Loucy (cell line): ENCODE measurements around the gene TMEM240.
"Not testable (repeated sequence)": the region's sequence is repeated elsewhere in the genome, so short reads cannot be mapped to it uniquely, and the experiment has no call there.

ENCODE experiments used
- H2AFZ ChIP-seq: fragments of 200-600 bp; sonication (generic); 2 replicates; pipeline ENCODE4 v1.6.0; 2016; ENCODE audit warnings: antibody characterized with exemption, mild to moderate bottlenecking, low read length, moderate library complexity
- H3F3A ChIP-seq: fragments of 200-600 bp; 2 replicates; pipeline ENCODE4 v1.6.0; 2016; ENCODE audit warnings: antibody characterized with exemption, low read depth, mild to moderate bottlenecking
- H3K27me3 ChIP-seq: fragments of 200-600 bp; sonication (generic); 2 replicates; pipeline ENCODE4 v1.6.1; 2014; ENCODE audit warnings: low read length, mild to moderate bottlenecking; ENCODE audit not compliant: insufficient read depth, poor library complexity, severe bottlenecking
- H3K36me3 ChIP-seq: fragments of 200-600 bp; sonication (generic); 2 replicates; pipeline ENCODE4 v1.6.1; 2016; ENCODE audit warnings: low read length; ENCODE audit not compliant: insufficient read depth
- H3K4me1 ChIP-seq: fragments of 200-600 bp; sonication (generic); 2 replicates; pipeline ENCODE4 v1.5.1; 2014; ENCODE audit warnings: low read length, mild to moderate bottlenecking; ENCODE audit not compliant: insufficient read depth, poor library complexity, severe bottlenecking
- H3K4me2 ChIP-seq: fragments of 200-600 bp; sonication (generic); 2 replicates; pipeline ENCODE4 v1.6.0; 2014; ENCODE audit warnings: antibody characterized with exemption, low read length, low read depth, mild to moderate bottlenecking; ENCODE audit not compliant: poor library complexity, severe bottlenecking
- H3K4me3 ChIP-seq: fragments of 200-600 bp; sonication (generic); 2 replicates; pipeline ENCODE4 v1.5.1; 2014; ENCODE audit warnings: low read length, mild to moderate bottlenecking, mixed read lengths; ENCODE audit not compliant: poor library complexity, severe bottlenecking
- H3K79me2 ChIP-seq: fragments of 200-600 bp; sonication (generic); 2 replicates; pipeline ENCODE4 v1.6.1; 2014; ENCODE audit warnings: low read length; ENCODE audit not compliant: insufficient read depth
- H3K9ac ChIP-seq: fragments of 200-600 bp; sonication (generic); 2 replicates; pipeline ENCODE4 v1.6.0; 2014; ENCODE audit warnings: mild to moderate bottlenecking, low read depth, low read length, moderate library complexity; ENCODE audit not compliant: poor library complexity, severe bottlenecking
- H3K9me2 ChIP-seq: fragments of 200-600 bp; sonication (generic); replicated peaks from 2 replicates; pipeline ENCODE4 v1.6.1; 2016; ENCODE audit warnings: low read depth, low read length, mixed read lengths
- H3K9me3 ChIP-seq: fragments of 200-600 bp; sonication (generic); 2 replicates; pipeline ENCODE4 v1.6.1; 2014; ENCODE audit warnings: mild to moderate bottlenecking, antibody characterized with exemption, low read length, low read depth; ENCODE audit not compliant: insufficient read depth
- H4K20me1 ChIP-seq: fragments of 200-600 bp; sonication (generic); 2 replicates; pipeline ENCODE4 v1.6.0; 2014; ENCODE audit warnings: antibody characterized with exemption, low read length, mild to moderate bottlenecking; ENCODE audit not compliant: insufficient read depth, poor library complexity, severe bottlenecking
- CTCF ChIP-seq: fragments of 200-600 bp; sonication (generic); conservative IDR thresholded peaks from 2 replicates; pipeline ENCODE4 v1.5.1; 2014; ENCODE audit warnings: mild to moderate bottlenecking, antibody characterized with exemption, low read length
- EZH2phosphoT487 ChIP-seq: fragments of 200-600 bp; IDR thresholded peaks from 2 replicates; pipeline ENCODE4 v1.6.1; 2018; ENCODE audit warnings: antibody characterized with exemption, mild to moderate bottlenecking, moderate library complexity, borderline replicate concordance

TMEM240 gene

GRCh38 chr1:1560178-1560577 is 19.8 kb upstream of the TMEM240 start:
- H2AFZ ChIP-seq, result no peak overlapping the region
- H3K79me2 ChIP-seq, result peaks cover 9% of the 10 kb centered on the region
- no peaks in the 10 kb centered on the region for H3K9me3 ChIP-seq
- H3K9ac ChIP-seq, result no peak overlapping the region
- H4K20me1 ChIP-seq, result peaks cover 5% of the 10 kb centered on the region
- no peak overlapping the region for H3K4me2 ChIP-seq
- H3K36me3 ChIP-seq, result peaks cover 44% of the 10 kb centered on the region; the same call in 1 of the 2 replicates
- H3K4me1 ChIP-seq, result no peaks in the 10 kb centered on the region
- H3F3A ChIP-seq, result no peaks in the 10 kb centered on the region
- no peak overlapping the region for H3K4me3 ChIP-seq
- TF ChIP-seq EZH2phosphoT487, result no peak
- no peak for TF ChIP-seq CTCF
- H3K9me2 ChIP-seq, result no peaks in the 10 kb centered on the region
- no peaks in the 10 kb centered on the region for H3K27me3 ChIP-seq

GRCh38 chr1:1559066-1559465 is 18.6 kb upstream of the TMEM240 start:
- Histone ChIP-seq H3K9me3 (no peaks in the 10 kb centered on the region), H4K20me1 (peaks cover 3% of the 10 kb centered on the region), H3K4me1 (no peaks in the 10 kb centered on the region), H3K4me3 (no peak overlapping the region), H2AFZ (no peak overlapping the region), H3F3A (no peaks in the 10 kb centered on the region), H3K79me2 (peaks cover under 1% of the 10 kb centered on the region; the same call in 1 of the 2 replicates), H3K36me3 (peaks cover 35% of the 10 kb centered on the region; the same call in 1 of the 2 replicates), H3K9ac (no peak overlapping the region), H3K27me3 (no peaks in the 10 kb centered on the region), H3K9me2 (no peaks in the 10 kb centered on the region), H3K4me2 (no peak overlapping the region)
- TF ChIP-seq CTCF (no peak), EZH2phosphoT487 (no peak)

- no peak overlapping the region for H2AFZ ChIP-seq
- no peaks in the 10 kb centered on the region for H3K79me2 ChIP-seq
- no peak overlapping the region for H3K4me2 ChIP-seq
- no peak overlapping the region for H3K9ac ChIP-seq
- no peaks in the 10 kb centered on the region for H3K9me2 ChIP-seq
- H3K4me1 ChIP-seq, result no peaks in the 10 kb centered on the region
- H3K36me3 ChIP-seq, result peaks cover 30% of the 10 kb centered on the region; the same call in 1 of the 2 replicates
- H3K4me3 ChIP-seq, result no peak overlapping the region
- H4K20me1 ChIP-seq, result no peaks in the 10 kb centered on the region
- H3K27me3 ChIP-seq, result no peaks in the 10 kb centered on the region
- no peaks in the 10 kb centered on the region for H3F3A ChIP-seq
- no peaks in the 10 kb centered on the region for H3K9me3 ChIP-seq
- TF ChIP-seq EZH2phosphoT487 (no peak), CTCF (no peak)
Measured at GRCh38 chr1:1558591-1558990, 18.2 kb upstream of the TMEM240 start.

GRCh38 chr1:1557688-1558087 is 17.3 kb upstream of the TMEM240 start:
- H3K4me3 ChIP-seq, H3K9me2 ChIP-seq, H3K4me1 ChIP-seq, H3K79me2 ChIP-seq, H3K4me2 ChIP-seq, H3K9ac ChIP-seq, H3K27me3 ChIP-seq, H3F3A ChIP-seq, H2AFZ ChIP-seq, H3K9me3 ChIP-seq, H4K20me1 ChIP-seq: not testable (repeated sequence)
- peaks cover 21% of the 10 kb centered on the region; the same call in 1 of the 2 replicates for H3K36me3 ChIP-seq

GRCh38 chr1:1556961-1557360 is 16.5 kb upstream of the TMEM240 start:
- H3K27me3 ChIP-seq, H2AFZ ChIP-seq, H3K9ac ChIP-seq, H3K4me2 ChIP-seq, H3K79me2 ChIP-seq, H3K4me3 ChIP-seq, H3K9me3 ChIP-seq, H3K4me1 ChIP-seq, H4K20me1 ChIP-seq, H3F3A ChIP-seq, H3K9me2 ChIP-seq: not testable (repeated sequence)
- peaks cover 14% of the 10 kb centered on the region; the same call in 1 of the 2 replicates for H3K36me3 ChIP-seq
